SU-DHL-6 (cell line): ENCODE measurements around the gene SORCS2.

Experiments
- H2AFZ ChIP-seq: fragments of 200-600 bp; sonication (generic); 2 replicates; pipeline ENCODE4 v1.6.1; 2014; ENCODE audit warnings: low read depth, mild to moderate bottlenecking, moderate library complexity, mixed read lengths, antibody characterized with exemption, low read length; ENCODE audit not compliant: severe bottlenecking
- H3F3A ChIP-seq: fragments of 200-600 bp; shearing (Covaris generic); 2 replicates; pipeline ENCODE4 v1.6.0; 2016; ENCODE audit warnings: antibody characterized with exemption, mild to moderate bottlenecking; ENCODE audit not compliant: insufficient read depth
- H3K27ac ChIP-seq: fragments of 200-600 bp; sonication (generic); 2 replicates; pipeline ENCODE4 v1.5.1; 2016; ENCODE audit warnings: low read depth, mild to moderate bottlenecking, low read length, moderate library complexity, mixed read lengths
- H3K27me3 ChIP-seq: fragments of 200-600 bp; sonication (generic), shearing (Covaris generic); 2 replicates; pipeline ENCODE4 v1.6.0; 2014; ENCODE audit warnings: mild to moderate bottlenecking, low read length
- H3K36me3 ChIP-seq: fragments of 200-600 bp; sonication (generic); 2 replicates; pipeline ENCODE4 v1.6.1; 2014; ENCODE audit warnings: mild to moderate bottlenecking, low read length, mixed read lengths
- H3K4me2 ChIP-seq: fragments of 300-600, 200-600 bp; shearing (Covaris generic), sonication (generic); 2 replicates; pipeline ENCODE4 v1.6.0; 2014; ENCODE audit warnings: low read length, low read depth, mild to moderate bottlenecking; ENCODE audit not compliant: poor library complexity, severe bottlenecking
- H3K4me3 ChIP-seq: fragments of 200-600 bp; sonication (generic); 2 replicates; pipeline ENCODE4 v1.5.1; 2014; ENCODE audit warnings: antibody characterized with exemption, low read length, mild to moderate bottlenecking, mixed read lengths; ENCODE audit not compliant: insufficient read depth, poor library complexity, severe bottlenecking
- H3K79me2 ChIP-seq: fragments of 200-600 bp; sonication (generic); 2 replicates; pipeline ENCODE4 v1.6.1; 2014; ENCODE audit warnings: mild to moderate bottlenecking, low read length, moderate library complexity; ENCODE audit not compliant: insufficient read depth
- H3K9ac ChIP-seq: fragments of 200-600 bp; sonication (generic); 2 replicates; pipeline ENCODE4 v1.7.0; 2014; ENCODE audit warnings: mild to moderate bottlenecking, low read length
- H3K9me2 ChIP-seq: fragments of 200-600 bp; sonication (generic); replicated peaks from 2 replicates; pipeline ENCODE4 v1.6.1; 2014; ENCODE audit warnings: low read length; ENCODE audit not compliant: insufficient read depth
- H3K9me3 ChIP-seq: fragments of 200-600 bp; sonication (generic); 2 replicates; pipeline ENCODE4 v1.6.1; 2014; ENCODE audit warnings: low read length, mixed read lengths; ENCODE audit not compliant: insufficient read depth
- H4K20me1 ChIP-seq: fragments of 200-600 bp; sonication (generic); 2 replicates; pipeline ENCODE4 v1.6.1; 2014; ENCODE audit warnings: low read depth, mild to moderate bottlenecking, antibody characterized with exemption, low read length, moderate library complexity, mixed read lengths
- CTCF ChIP-seq: fragments of 200-600 bp; sonication (generic); IDR thresholded peaks from one replicate; pipeline ENCODE4 v1.5.1; 2017; ENCODE audit warnings: antibody characterized with exemption, mild to moderate bottlenecking, low read length, moderate library complexity; ENCODE audit not compliant: insufficient read depth, poor library complexity, severe bottlenecking
- EZH2phosphoT487 ChIP-seq: fragments of 200-600 bp; sonication (generic), shearing (Covaris generic); conservative IDR thresholded peaks from 2 replicates; pipeline ENCODE4 v1.6.1; 2018; ENCODE audit warnings: mild to moderate bottlenecking, antibody characterized with exemption, low read length, moderate library complexity, mixed read lengths

SORCS2 gene

GRCh38 chr4:7459471-7459870 is 267.1 kb downstream of the SORCS2 start:
- no peak for TF ChIP-seq EZH2phosphoT487
- TF ChIP-seq CTCF: no peak
- H3K4me3 ChIP-seq: no peak overlapping the region
- no peak overlapping the region for H3K4me2 ChIP-seq
- H3K79me2 ChIP-seq: no peaks in the 10 kb centered on the region
- H3K9ac ChIP-seq: no peak overlapping the region
- no peaks in the 10 kb centered on the region for H3K27me3 ChIP-seq
- no peaks in the 10 kb centered on the region for H3K9me2 ChIP-seq
- no peaks in the 10 kb centered on the region for H3K9me3 ChIP-seq
- no peak overlapping the region for H2AFZ ChIP-seq
- no peaks in the 10 kb centered on the region for H3F3A ChIP-seq
- H4K20me1 ChIP-seq: no peaks in the 10 kb centered on the region
- no peaks in the 10 kb centered on the region for H3K36me3 ChIP-seq
- H3K27ac ChIP-seq: no peak overlapping the region

GRCh38 chr4:7460566-7460965 is 268.2 kb downstream of the SORCS2 start:
- H3K9me2 ChIP-seq: no peaks in the 10 kb centered on the region
- no peak overlapping the region for H3K9ac ChIP-seq
- no peak overlapping the region for H3K4me3 ChIP-seq
- H3F3A ChIP-seq: no peaks in the 10 kb centered on the region
- H3K27me3 ChIP-seq: no peaks in the 10 kb centered on the region
- no peaks in the 10 kb centered on the region for H4K20me1 ChIP-seq
- TF ChIP-seq EZH2phosphoT487 (no peak), CTCF (no peak)
- no peaks in the 10 kb centered on the region for H3K79me2 ChIP-seq
- no peaks in the 10 kb centered on the region for H3K36me3 ChIP-seq
- H2AFZ ChIP-seq: no peak overlapping the region
- H3K4me2 ChIP-seq: no peak overlapping the region
- H3K27ac ChIP-seq: no peak overlapping the region
- H3K9me3 ChIP-seq: no peaks in the 10 kb centered on the region

- Histone ChIP-seq H3K27ac (no peak overlapping the region), H3F3A (no peaks in the 10 kb centered on the region), H3K27me3 (no peaks in the 10 kb centered on the region), H2AFZ (no peak overlapping the region), H3K4me2 (no peak overlapping the region), H3K4me3 (no peak overlapping the region), H3K9me2 (no peaks in the 10 kb centered on the region), H3K9ac (no peak overlapping the region), H3K36me3 (no peaks in the 10 kb centered on the region), H3K9me3 (no peaks in the 10 kb centered on the region), H3K79me2 (no peaks in the 10 kb centered on the region), H4K20me1 (no peaks in the 10 kb centered on the region)
- TF ChIP-seq CTCF (no peak), EZH2phosphoT487 (no peak)
These were observed 268.9 kb downstream of the SORCS2 start for GRCh38 chr4:7461230-7461629.

GRCh38 chr4:7462509-7462971 is 270.2 kb downstream of the SORCS2 start:
- Histone ChIP-seq H3K36me3 (no peaks in the 10 kb centered on the region), H3K27me3 (no peaks in the 10 kb centered on the region), H3F3A (no peaks in the 10 kb centered on the region), H3K27ac (no peak overlapping the region), H3K79me2 (no peaks in the 10 kb centered on the region), H2AFZ (no peak overlapping the region), H3K9me3 (no peaks in the 10 kb centered on the region), H3K9me2 (no peaks in the 10 kb centered on the region), H4K20me1 (no peaks in the 10 kb centered on the region), H3K4me3 (no peak overlapping the region), H3K4me2 (no peak overlapping the region), H3K9ac (no peak overlapping the region)
- TF ChIP-seq EZH2phosphoT487 (no peak), CTCF (no peak)
